Osteoblast (primary cell): Measurements from ENCODE around the gene CYS1. TPM values are rescaled to one million over a fixed set of nuclear protein-coding genes. Genes with fewer than 3 reads are reported as not detected.
A peak's percentile ranks its signal among the peaks of the same experiment; 100 is the strongest.

Experiments used
- DNase-seq: peaks from one replicate; pipeline ENCODE4 v3.0.0; 2011; ENCODE audit warnings: low spot score, mixed read lengths; ENCODE audit not compliant: insufficient read length; ENCODE audit errors: missing footprints
- H2AFZ ChIP-seq: 2 replicates; pipeline ENCODE4 v1.6.0; 2011; ENCODE audit warnings: mild to moderate bottlenecking, low read length
- H3K27ac ChIP-seq: 2 replicates; pipeline ENCODE4 v1.5.1; 2011; ENCODE audit warnings: mild to moderate bottlenecking, low read depth, low read length, moderate library complexity
- H3K27me3 ChIP-seq: 2 replicates; pipeline ENCODE4 v1.6.0; 2012; ENCODE audit warnings: mild to moderate bottlenecking, control low read depth, inconsistent platforms, low read length, moderate library complexity; ENCODE audit not compliant: insufficient read depth
- H3K36me3 ChIP-seq: 2 replicates; pipeline ENCODE4 v1.5.1; 2011; ENCODE audit warnings: mild to moderate bottlenecking, low read length, control low read depth, moderate library complexity; ENCODE audit not compliant: insufficient read depth
- H3K4me1 ChIP-seq: 2 replicates; pipeline ENCODE4 v1.5.1; 2011; ENCODE audit warnings: mild to moderate bottlenecking, low read length, control low read depth, moderate library complexity; ENCODE audit not compliant: insufficient read depth
- H3K4me2 ChIP-seq: 2 replicates; pipeline ENCODE4 v1.6.0; 2011; ENCODE audit warnings: mild to moderate bottlenecking, low read length; ENCODE audit not compliant: insufficient read depth
- H3K4me3 ChIP-seq: fragments of 200-600 bp; sonication (generic); 3 replicates; pipeline ENCODE4 v1.5.1; 2012; ENCODE audit warnings: mild to moderate bottlenecking, low read length, inconsistent platforms; ENCODE audit not compliant: insufficient read depth
- H3K79me2 ChIP-seq: 2 replicates; pipeline ENCODE4 v1.6.0; 2012; ENCODE audit warnings: mild to moderate bottlenecking, low read length, control low read depth, inconsistent platforms; ENCODE audit not compliant: insufficient read depth
- H3K9me3 ChIP-seq: 2 replicates; pipeline ENCODE4 v1.5.1; 2011; ENCODE audit warnings: low read depth, low read length, control low read depth
- H4K20me1 ChIP-seq: 2 replicates; pipeline ENCODE4 v1.6.0; 2012; ENCODE audit warnings: mild to moderate bottlenecking, low read length, control low read depth; ENCODE audit not compliant: insufficient read depth
- total RNA-seq: library from RNA; depleted of rRNA; stranded (reverse); fragments of >200 nt; gene quantifications from 2 replicates; pipeline ENCODE4 v1.2.3, GENCODE V29; 2012
- TF ChIP-seq, protein P1 (sequence below): IDR thresholded peaks from 2 replicates; pipeline ENCODE4 v1.5.1; 2011; ENCODE audit warnings: mild to moderate bottlenecking, low read depth, low read length, moderate library complexity; ENCODE audit errors: extremely low read depth

Gene CYS1
- total RNA-seq, 1 donor = 0.36 TPM

- no peak overlapping the region for H3K4me3 ChIP-seq
- no peaks in the 10 kb centered on the region for H4K20me1 ChIP-seq
- TF ChIP-seq, protein P1, sequence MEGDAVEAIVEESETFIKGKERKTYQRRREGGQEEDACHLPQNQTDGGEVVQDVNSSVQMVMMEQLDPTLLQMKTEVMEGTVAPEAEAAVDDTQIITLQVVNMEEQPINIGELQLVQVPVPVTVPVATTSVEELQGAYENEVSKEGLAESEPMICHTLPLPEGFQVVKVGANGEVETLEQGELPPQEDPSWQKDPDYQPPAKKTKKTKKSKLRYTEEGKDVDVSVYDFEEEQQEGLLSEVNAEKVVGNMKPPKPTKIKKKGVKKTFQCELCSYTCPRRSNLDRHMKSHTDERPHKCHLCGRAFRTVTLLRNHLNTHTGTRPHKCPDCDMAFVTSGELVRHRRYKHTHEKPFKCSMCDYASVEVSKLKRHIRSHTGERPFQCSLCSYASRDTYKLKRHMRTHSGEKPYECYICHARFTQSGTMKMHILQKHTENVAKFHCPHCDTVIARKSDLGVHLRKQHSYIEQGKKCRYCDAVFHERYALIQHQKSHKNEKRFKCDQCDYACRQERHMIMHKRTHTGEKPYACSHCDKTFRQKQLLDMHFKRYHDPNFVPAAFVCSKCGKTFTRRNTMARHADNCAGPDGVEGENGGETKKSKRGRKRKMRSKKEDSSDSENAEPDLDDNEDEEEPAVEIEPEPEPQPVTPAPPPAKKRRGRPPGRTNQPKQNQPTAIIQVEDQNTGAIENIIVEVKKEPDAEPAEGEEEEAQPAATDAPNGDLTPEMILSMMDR = no peak
- H2AFZ ChIP-seq = no peak overlapping the region
- H3K27me3 ChIP-seq = peaks cover 3% of the 10 kb centered on the region
- no peaks in the 10 kb centered on the region for H3K4me1 ChIP-seq
- no peaks in the 10 kb centered on the region for H3K9me3 ChIP-seq
- H3K4me2 ChIP-seq = no peak overlapping the region
- peak; percentile 49 for DNase-seq
- no peak overlapping the region for H3K27ac ChIP-seq
- no peaks in the 10 kb centered on the region for H3K36me3 ChIP-seq
- no peaks in the 10 kb centered on the region for H3K79me2 ChIP-seq
These were observed 53.2 kb downstream of the CYS1 start for GRCh38 chr2:10026940-10027569.

DNA sequence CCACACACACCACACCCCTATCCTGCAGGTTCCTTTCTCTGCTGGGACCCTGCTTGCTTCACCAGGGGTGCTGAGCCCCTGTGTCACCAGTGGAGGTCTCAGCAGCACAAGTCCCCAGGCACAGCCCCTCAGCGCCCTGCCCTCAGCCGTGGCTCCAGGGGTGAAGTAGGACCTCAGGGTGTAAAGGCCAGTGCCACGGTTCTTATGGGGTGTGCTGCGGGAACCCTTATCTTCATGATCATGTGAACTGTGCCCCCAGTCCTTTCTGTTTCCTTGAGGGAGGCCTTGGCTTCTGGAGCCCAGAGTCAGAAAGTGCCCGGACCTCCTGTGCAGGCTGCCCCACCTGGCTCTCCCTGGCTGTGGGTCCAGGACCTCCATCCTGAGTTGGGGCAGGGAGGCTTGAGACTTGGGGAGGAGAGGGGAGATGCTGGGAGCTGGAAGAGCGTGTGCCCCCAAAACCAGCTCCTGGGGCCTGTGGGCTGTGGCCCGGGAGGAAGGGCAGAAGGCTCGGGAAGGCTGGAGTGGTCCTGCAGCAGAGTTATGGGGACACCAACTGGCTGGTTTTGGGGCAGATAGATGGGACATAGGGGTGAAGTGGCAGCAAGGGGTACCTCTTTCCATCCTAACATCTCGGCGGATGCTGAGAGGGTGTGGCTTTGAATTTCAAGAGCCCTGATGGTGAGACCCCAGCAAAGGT lies 57.1 kb downstream of the CYS1 start:
- H3K79me2 ChIP-seq = no peaks in the 10 kb centered on the region
- TF ChIP-seq, protein P1 = peak; percentile 26
- H3K27me3 ChIP-seq = no peaks in the 10 kb centered on the region
- DNase-seq = peak; percentile 66
- no peaks in the 10 kb centered on the region for H3K4me1 ChIP-seq
- H3K4me3 ChIP-seq = no peak overlapping the region
- no peak overlapping the region for H3K4me2 ChIP-seq
- H3K36me3 ChIP-seq = no peaks in the 10 kb centered on the region
- H2AFZ ChIP-seq = no peak overlapping the region
- no peak overlapping the region for H3K27ac ChIP-seq
- no peaks in the 10 kb centered on the region for H3K9me3 ChIP-seq
- no peaks in the 10 kb centered on the region for H4K20me1 ChIP-seq

- TF ChIP-seq, protein P1 = no peak
- H3K4me2 ChIP-seq = no peak overlapping the region
- H3K27me3 ChIP-seq = no peaks in the 10 kb centered on the region
These were observed 57.8 kb downstream of the CYS1 start for GRCh38 chr2:10022445-10022844.

DNA sequence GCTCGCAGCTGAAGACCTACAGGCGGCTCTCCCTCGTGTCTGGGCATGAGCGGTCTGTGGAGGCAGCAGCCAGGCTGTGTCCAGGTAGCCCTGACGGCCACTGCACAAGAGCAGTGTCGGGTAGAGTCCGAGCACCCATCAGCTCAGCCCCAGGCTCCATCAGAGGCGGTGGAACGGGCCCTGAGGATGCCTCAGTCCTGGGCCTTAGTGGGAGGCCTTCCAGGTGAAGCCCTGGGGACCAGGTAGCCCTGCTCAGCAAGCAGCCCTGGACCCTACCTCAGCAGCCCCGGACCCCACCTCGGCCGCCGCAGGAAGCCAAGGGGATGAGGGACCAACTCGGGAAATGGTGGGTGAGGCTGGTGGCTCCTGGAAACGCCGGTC lies 58.2 kb downstream of the CYS1 start:
- H2AFZ ChIP-seq = no peak overlapping the region
- no peaks in the 10 kb centered on the region for H3K4me1 ChIP-seq
- H4K20me1 ChIP-seq = no peaks in the 10 kb centered on the region
- H3K9me3 ChIP-seq = no peaks in the 10 kb centered on the region
- no peak for DNase-seq
- H3K27ac ChIP-seq = no peak overlapping the region
- TF ChIP-seq, protein P1 = no peak
- no peaks in the 10 kb centered on the region for H3K27me3 ChIP-seq
- H3K36me3 ChIP-seq = no peaks in the 10 kb centered on the region
- no peak overlapping the region for H3K4me2 ChIP-seq
- H3K4me3 ChIP-seq = no peak overlapping the region
- H3K79me2 ChIP-seq = no peaks in the 10 kb centered on the region

More at GRCh38 chr2:10022445-10022844, 57.8 kb downstream of the CYS1 start:
- H3K36me3 ChIP-seq = no peaks in the 10 kb centered on the region
- H3K4me1 ChIP-seq = no peaks in the 10 kb centered on the region
- no peaks in the 10 kb centered on the region for H3K9me3 ChIP-seq
- H3K4me3 ChIP-seq = no peak overlapping the region
- H4K20me1 ChIP-seq = no peaks in the 10 kb centered on the region
- H3K79me2 ChIP-seq = no peaks in the 10 kb centered on the region
- H2AFZ ChIP-seq = no peak overlapping the region
- no peak overlapping the region for H3K27ac ChIP-seq
- no peak for DNase-seq
